ENCODE data around the gene AKR1B1.

The AKR1B1 gene

GRCh38 chr7:134461916-134462315 lies 3.0 kb upstream of the AKR1B1 start:
- TF ChIP-seq ZFX (IDR thresholded peaks at IDR 0.05; ENCODE audit: borderline replicate concordance): no peak
- no peak for TF ChIP-seq CTCF (IDR thresholded peaks at IDR 0.05)
- no peak overlapping the region for H3K27ac ChIP-seq

DNA sequence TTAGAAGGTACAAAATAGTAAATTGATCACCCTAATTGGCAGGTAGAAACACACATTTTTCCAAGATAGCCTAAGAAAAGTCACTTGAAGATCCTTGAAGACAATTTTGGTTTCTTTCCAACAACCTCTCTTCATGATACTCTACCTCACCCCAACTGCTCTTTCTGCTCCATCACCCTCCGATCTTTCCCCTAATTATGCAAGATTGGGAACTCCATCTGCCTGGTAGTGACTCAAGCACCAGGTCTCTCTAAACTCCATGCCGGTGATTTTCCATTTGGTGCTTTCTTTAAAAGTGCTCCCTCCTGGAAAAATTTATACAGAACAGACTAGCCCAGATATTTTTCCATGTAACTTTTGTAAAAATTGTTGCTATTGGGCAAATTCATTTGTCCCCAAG lies 1.1 kb upstream of the AKR1B1 start:
- TF ChIP-seq CTCF (IDR thresholded peaks at IDR 0.05) (no peak), ZFX (IDR thresholded peaks at IDR 0.05; ENCODE audit: borderline replicate concordance) (no peak)
- H3K27ac ChIP-seq: no peak overlapping the region

- TF ChIP-seq ZFX (IDR thresholded peaks at IDR 0.05; ENCODE audit: borderline replicate concordance) (no peak), CTCF (IDR thresholded peaks at IDR 0.05) (no peak)
- H3K27ac ChIP-seq: no peak overlapping the region
Measured at GRCh38 chr7:134458341-134458805, 527 bp downstream of the AKR1B1 start.

- H3K27ac ChIP-seq: no peak overlapping the region
- TF ChIP-seq CTCF (IDR thresholded peaks at IDR 0.05): no peak
- no peak for TF ChIP-seq ZFX (IDR thresholded peaks at IDR 0.05; ENCODE audit: borderline replicate concordance)
Measured at GRCh38 chr7:134457210-134457609, 1.7 kb downstream of the AKR1B1 start.

- TF ChIP-seq CTCF (IDR thresholded peaks at IDR 0.05) (no peak), ZFX (IDR thresholded peaks at IDR 0.05; ENCODE audit: borderline replicate concordance) (no peak)
- H3K27ac ChIP-seq: no peak overlapping the region
Measured at GRCh38 chr7:134454277-134454676, 4.6 kb downstream of the AKR1B1 start.

GRCh38 chr7:134453518-134453917 lies 5.4 kb downstream of the AKR1B1 start:
- no peak for TF ChIP-seq ZFX (IDR thresholded peaks at IDR 0.05; ENCODE audit: borderline replicate concordance)
- no peak for TF ChIP-seq CTCF (IDR thresholded peaks at IDR 0.05)
- H3K27ac ChIP-seq: no peak overlapping the region

DNA sequence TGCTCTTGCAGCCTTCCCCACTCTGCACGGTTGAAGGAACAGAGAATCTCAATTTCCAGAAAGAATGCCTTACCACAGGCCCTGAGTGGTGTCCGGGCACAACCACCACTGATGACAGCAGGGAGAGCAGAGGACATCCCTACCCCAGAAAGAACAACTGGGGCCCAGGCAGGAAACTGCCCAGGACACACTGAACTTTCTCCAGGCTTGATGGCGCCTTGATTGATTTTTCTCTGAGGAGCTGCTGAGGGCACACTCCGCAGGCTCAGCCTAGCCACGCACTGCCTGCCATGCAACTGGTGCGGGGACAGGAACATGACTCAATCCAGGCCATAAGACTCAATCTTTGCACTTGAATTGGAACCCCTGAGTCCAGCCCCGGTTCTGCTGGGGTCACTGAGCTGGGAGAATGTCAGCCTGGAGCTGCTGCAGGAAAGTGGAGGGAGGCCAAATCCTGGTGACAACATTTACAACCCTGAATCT lies 5.9 kb downstream of the AKR1B1 start:
- no peak overlapping the region for H3K27ac ChIP-seq
- TF ChIP-seq ZFX (IDR thresholded peaks at IDR 0.05; ENCODE audit: borderline replicate concordance): no peak
- no peak for TF ChIP-seq CTCF (IDR thresholded peaks at IDR 0.05)

Data from 22Rv1 (cell line).